Kidney epithelial cell (primary cell): ENCODE results near the gene CCBE1. TPM values are rescaled to one million over a fixed set of nuclear protein-coding genes. Genes with fewer than 3 reads are reported as not detected.
A peak's percentile ranks its signal among the peaks of the same experiment; 100 is the strongest.
"Not testable (repeated sequence)": the region's sequence is repeated elsewhere in the genome, so short reads cannot be mapped to it uniquely, and the experiment has no call there.

ENCODE experiments used
- DNase-seq: peaks from one replicate; pipeline ENCODE4 v3.0.0-alpha.2; 2010; ENCODE audit warnings: low read depth
- H3K27me3 ChIP-seq: 2 replicates; pipeline ENCODE4 v1.6.0; 2011; ENCODE audit warnings: low read length; ENCODE audit not compliant: control insufficient read depth, insufficient read depth
- H3K36me3 ChIP-seq: 2 replicates; pipeline ENCODE4 v1.5.1; 2011; ENCODE audit warnings: low read length; ENCODE audit not compliant: control insufficient read depth, insufficient read depth
- H3K4me3 ChIP-seq: 2 replicates; pipeline ENCODE4 v1.5.1; 2011; ENCODE audit warnings: low read depth, mild to moderate bottlenecking, control low read depth, low read length
- CTCF ChIP-seq: IDR thresholded peaks from 2 replicates; pipeline ENCODE4 v1.5.1; 2011; ENCODE audit warnings: mild to moderate bottlenecking, moderate library complexity, low read length, control low read depth, inconsistent platforms; ENCODE audit not compliant: insufficient read depth, poor library complexity, severe bottlenecking
- total RNA-seq: library from RNA; depleted of rRNA; stranded (reverse); fragments of >200 nt; gene quantifications from 2 replicates; pipeline ENCODE4 v1.2.3, GENCODE V29; 2015

CCBE1 gene
- total RNA-seq, 1 donor from 2014 or later, result 1.2 TPM

GRCh38 chr18:59518705-59519104, 178.5 kb downstream of the CCBE1 start:
- H3K4me3 ChIP-seq, result no peak overlapping the region
- no peak for TF ChIP-seq CTCF
- no peaks in the 10 kb centered on the region for H3K36me3 ChIP-seq
- no peak for DNase-seq
- H3K27me3 ChIP-seq, result no peaks in the 10 kb centered on the region

GRCh38 chr18:59517446-59518165, 179.6 kb downstream of the CCBE1 start:
- H3K4me3 ChIP-seq, result no peak overlapping the region
- H3K36me3 ChIP-seq, result no peaks in the 10 kb centered on the region
- DNase-seq, result no peak
- no peak for TF ChIP-seq CTCF
- H3K27me3 ChIP-seq, result no peaks in the 10 kb centered on the region

- no peaks in the 10 kb centered on the region for H3K27me3 ChIP-seq
- H3K4me3 ChIP-seq, result no peak overlapping the region
- DNase-seq, result peak; percentile 60
- no peak for TF ChIP-seq CTCF
- H3K36me3 ChIP-seq, result no peaks in the 10 kb centered on the region
Observed at GRCh38 chr18:59516356-59517155, 180.7 kb downstream of the CCBE1 start.

- not testable (repeated sequence) for H3K4me3 ChIP-seq, DNase-seq, H3K36me3 ChIP-seq, H3K27me3 ChIP-seq
Observed at GRCh38 chr18:59515956-59516355, 181.3 kb downstream of the CCBE1 start.

GRCh38 chr18:59515147-59515546, 182.1 kb downstream of the CCBE1 start:
- no peak for TF ChIP-seq CTCF
- no peaks in the 10 kb centered on the region for H3K27me3 ChIP-seq
- no peaks in the 10 kb centered on the region for H3K36me3 ChIP-seq
- no peak for DNase-seq
- no peak overlapping the region for H3K4me3 ChIP-seq

- Histone ChIP-seq H3K36me3 (no peaks in the 10 kb centered on the region), H3K4me3 (no peak overlapping the region), H3K27me3 (no peaks in the 10 kb centered on the region)
- DNase-seq, result no peak
- no peak for TF ChIP-seq CTCF
Observed at GRCh38 chr18:59514203-59514602, 183.0 kb downstream of the CCBE1 start.
